Mucosa of descending colon (tissue), 3 donors: ENCODE data around the gene SFI1. TPM values are rescaled to one million over a fixed set of nuclear protein-coding genes. Genes with fewer than 3 reads are reported as not detected.

Source experiments
- ATAC-seq: fragments of 200-7000 bp; cut with Tn5 transposase; one replicate; pipeline ENCODE4 v1.9.1; 2020; ENCODE audit warnings: mild to moderate bottlenecking, moderate library complexity
- DNase-seq, 3 donors: peaks; one replicate each; pipeline ENCODE4 v3.0.0-alpha.2; 2020
- H3K36me3 ChIP-seq: fragments of 200-600 bp; one replicate; pipeline ENCODE4 v1.8.0; 2021; ENCODE audit warnings: low read depth, mild to moderate bottlenecking
- H3K4me1 ChIP-seq: fragments of 200-600 bp; one replicate; pipeline ENCODE4 v1.8.0; 2021; ENCODE audit warnings: low read depth, mild to moderate bottlenecking
- H3K4me3 ChIP-seq: fragments of 200-600 bp; one replicate; pipeline ENCODE4 v1.8.0; 2021; ENCODE audit warnings: mild to moderate bottlenecking
- H3K9me3 ChIP-seq: fragments of 200-600 bp; one replicate; pipeline ENCODE4 v1.8.0; 2021; ENCODE audit warnings: mild to moderate bottlenecking
- CTCF ChIP-seq: fragments of 200-600 bp; IDR thresholded peaks from one replicate; pipeline ENCODE4 v1.8.0; 2022; ENCODE audit warnings: antibody characterized with exemption, mild to moderate bottlenecking
- intact Hi-C, 2 donors: fragments of 100-400 bp; cut with DNase I in 1 of 2; cut with micrococcal nuclease in 1 of 2; formaldehyde crosslinking; loops; one replicate each; pipeline versions ENCODE4 v1.11.0 to v1.11.1; 2022; cut with DNase I, micrococcal nuclease
- total RNA-seq, 3 donors: library from RNA; stranded (reverse); fragmentation: NEBNext Ultra II Directional in 2 of 3; extraction: Animal tissue kit (Norgen Biotek cat#: 25700) in 2 of 3; gene quantifications; one replicate each; pipeline versions ENCODE4 v1.2.1 to v1.2.4, GENCODE V29; 2021 to 2023
- donor health status: DM: no; HTN: no; CAD: no; lungs with moderate emphysema.
- donor health status: DM: no; HTN: no; CAD: no.
- donor health status: DM: no; HTN: yes; CAD: no.

The SFI1 gene
- total RNA-seq, 3 donors from 2014 or later = 34.4 to 52.6 (median 49.5) TPM

GRCh38 chr22:31569126-31569525 lies 72.8 kb downstream of the SFI1 start:
- intact Hi-C loops = no loop called here
- H3K9me3 ChIP-seq = no peaks in the 10 kb centered on the region
- TF ChIP-seq CTCF = no peak
- H3K36me3 ChIP-seq = no peaks in the 10 kb centered on the region
- no peak for DNase-seq
- no peaks in the 10 kb centered on the region for H3K4me1 ChIP-seq
- no peak for ATAC-seq
- no peak overlapping the region for H3K4me3 ChIP-seq

GRCh38 chr22:31572939-31573338 lies 76.6 kb downstream of the SFI1 start:
- no peak for TF ChIP-seq CTCF
- intact Hi-C loops = no loop called here

GRCh38 chr22:31574055-31574670 lies 77.8 kb downstream of the SFI1 start:
- no peaks in the 10 kb centered on the region for H3K9me3 ChIP-seq
- H3K4me1 ChIP-seq = no peaks in the 10 kb centered on the region
- ATAC-seq = no peak
- no peak overlapping the region for H3K4me3 ChIP-seq
- no peak for DNase-seq
- TF ChIP-seq CTCF = no peak
- intact Hi-C loops = no loop called here
- no peaks in the 10 kb centered on the region for H3K36me3 ChIP-seq

More at GRCh38 chr22:31572939-31573338, 76.6 kb downstream of the SFI1 start:
- Histone ChIP-seq H3K9me3 (no peaks in the 10 kb centered on the region), H3K4me1 (no peaks in the 10 kb centered on the region), H3K36me3 (no peaks in the 10 kb centered on the region), H3K4me3 (no peak overlapping the region)
- ATAC-seq (no peak), DNase-seq (no peak)

- Histone ChIP-seq H3K36me3 (no peaks in the 10 kb centered on the region), H3K4me1 (no peaks in the 10 kb centered on the region), H3K9me3 (no peaks in the 10 kb centered on the region), H3K4me3 (no peak overlapping the region)
- DNase-seq = no peak
- intact Hi-C loops = no loop called here
- no peak for ATAC-seq
- TF ChIP-seq CTCF = no peak
These were observed 78.9 kb downstream of the SFI1 start for GRCh38 chr22:31575190-31575589.

GRCh38 chr22:31577711-31578110 lies 81.4 kb downstream of the SFI1 start:
- H3K36me3 ChIP-seq = no peaks in the 10 kb centered on the region
- intact Hi-C loops = no loop called here
- no peak overlapping the region for H3K4me3 ChIP-seq
- DNase-seq = no peak
- no peaks in the 10 kb centered on the region for H3K4me1 ChIP-seq
- no peaks in the 10 kb centered on the region for H3K9me3 ChIP-seq
- no peak for TF ChIP-seq CTCF
- ATAC-seq = no peak

- Histone ChIP-seq H3K9me3 (no peaks in the 10 kb centered on the region), H3K36me3 (no peaks in the 10 kb centered on the region), H3K4me3 (no peak overlapping the region), H3K4me1 (no peaks in the 10 kb centered on the region)
- TF ChIP-seq CTCF = no peak
- ATAC-seq (no peak), DNase-seq (no peak)
- intact Hi-C loops = no loop called here
These were observed 81.8 kb downstream of the SFI1 start for GRCh38 chr22:31578171-31578570.
